Tibial artery (tissue), 4 donors: Measurements from ENCODE around the gene TLE5.
A peak's percentile ranks its signal among the peaks of the same experiment; 100 is the strongest.

ENCODE experiments used
- DNase-seq, 2 donors: peaks; one replicate each; pipeline ENCODE4 v3.0.0-alpha.2; 2019
- H3K27ac ChIP-seq, 2 donors: fragments of 200-600 bp; sonication (generic) in 1 of 2; 1 replicate in 1 of 2; 2 replicates in 1 of 2; pipeline ENCODE4 v1.5.1; 2018 to 2019; ENCODE audit warnings: mild to moderate bottlenecking in 1 of 2
- H3K27me3 ChIP-seq, 2 donors: fragments of 200-600 bp; sonication (generic) in 1 of 2; one replicate each; pipeline versions ENCODE4 v1.5.1 to v1.6.0; 2016 to 2019
- H3K36me3 ChIP-seq, 3 donors: fragments of 200-600 bp; sonication (generic) in 2 of 3; one replicate each; pipeline ENCODE4 v1.5.1; 2016 to 2019; ENCODE audit warnings: mild to moderate bottlenecking in 2 of 3
- H3K4me1 ChIP-seq, 4 donors: fragments of 200-600 bp; sonication (generic) in 2 of 4; 1 replicate in 3 of 4; 2 replicates in 1 of 4; pipeline ENCODE4 v1.5.1; 2016 to 2019
- H3K4me3 ChIP-seq, 2 donors: fragments of 200-600 bp; sonication (generic) in 1 of 2; 1 replicate in 1 of 2; 2 replicates in 1 of 2; pipeline ENCODE4 v1.5.1; 2018 to 2019; ENCODE audit warnings: mild to moderate bottlenecking in 2 of 2
- H3K9me3 ChIP-seq, 3 donors: fragments of 200-600 bp; sonication (generic) in 1 of 3; one replicate each; pipeline ENCODE4 v1.5.1; 2016 to 2019
- intact Hi-C: fragments of 100-400 bp; cut with DNase I; formaldehyde crosslinking; loops from one replicate; pipeline ENCODE4 v1.15.0; 2023; ENCODE audit warnings: low total_unique reads
- TF ChIP-seq, protein P1 (sequence below), 2 experiments: fragments of 200-600 bp in 1 of 2; fragments of 450-650 bp in 1 of 2; IDR thresholded peaks; one replicate each; pipeline ENCODE4 v1.5.1; 2017 to 2019; ENCODE audit warnings: antibody characterized with exemption in 2 of 2, mild to moderate bottlenecking in 1 of 2, moderate library complexity in 1 of 2

Gene TLE5

DNA sequence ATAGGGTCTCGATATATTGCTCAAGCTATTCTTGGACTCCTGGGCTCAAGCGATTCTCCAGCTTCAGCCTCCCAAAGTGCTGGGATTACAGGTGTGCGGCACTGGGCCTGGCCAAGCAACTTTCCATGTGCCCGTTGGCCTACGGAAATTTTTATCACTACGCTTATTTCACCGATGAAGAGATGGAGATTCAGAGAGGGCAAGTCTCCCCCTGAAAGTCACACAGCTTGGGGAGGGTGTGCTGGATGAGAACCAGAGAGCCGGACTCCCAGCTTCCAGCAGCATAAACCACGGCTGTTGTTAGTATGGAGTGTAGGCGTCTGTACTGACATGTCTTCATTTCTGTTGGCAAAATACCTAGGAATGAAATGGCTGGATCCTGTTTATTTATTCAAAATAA, 20.0 kb upstream of the TLE5 start:
- H3K36me3 ChIP-seq, result no peaks in the 10 kb centered on the region
- no peak overlapping the region for H3K27ac ChIP-seq

DNA sequence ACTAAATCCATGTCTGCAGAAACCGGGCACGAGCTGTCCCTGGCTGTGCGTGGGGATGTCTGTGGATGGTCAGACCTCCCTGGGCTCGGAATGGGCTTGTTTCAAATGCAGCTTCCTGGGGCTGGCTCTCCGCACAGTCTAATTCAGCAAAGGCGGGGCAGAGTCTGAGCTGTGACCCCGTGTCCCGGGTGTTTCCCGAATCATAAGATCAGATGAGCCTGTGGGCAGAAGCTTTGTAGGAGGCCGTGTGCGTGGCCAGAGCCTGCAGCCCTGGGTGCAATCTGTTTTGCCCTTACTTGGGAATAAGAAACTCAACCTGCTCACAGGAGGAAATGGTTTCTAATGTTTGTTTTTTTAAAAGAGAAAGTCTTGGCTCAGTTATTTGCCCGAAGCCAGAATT, 18.0 kb upstream of the TLE5 start:
- TF ChIP-seq, protein P1, sequence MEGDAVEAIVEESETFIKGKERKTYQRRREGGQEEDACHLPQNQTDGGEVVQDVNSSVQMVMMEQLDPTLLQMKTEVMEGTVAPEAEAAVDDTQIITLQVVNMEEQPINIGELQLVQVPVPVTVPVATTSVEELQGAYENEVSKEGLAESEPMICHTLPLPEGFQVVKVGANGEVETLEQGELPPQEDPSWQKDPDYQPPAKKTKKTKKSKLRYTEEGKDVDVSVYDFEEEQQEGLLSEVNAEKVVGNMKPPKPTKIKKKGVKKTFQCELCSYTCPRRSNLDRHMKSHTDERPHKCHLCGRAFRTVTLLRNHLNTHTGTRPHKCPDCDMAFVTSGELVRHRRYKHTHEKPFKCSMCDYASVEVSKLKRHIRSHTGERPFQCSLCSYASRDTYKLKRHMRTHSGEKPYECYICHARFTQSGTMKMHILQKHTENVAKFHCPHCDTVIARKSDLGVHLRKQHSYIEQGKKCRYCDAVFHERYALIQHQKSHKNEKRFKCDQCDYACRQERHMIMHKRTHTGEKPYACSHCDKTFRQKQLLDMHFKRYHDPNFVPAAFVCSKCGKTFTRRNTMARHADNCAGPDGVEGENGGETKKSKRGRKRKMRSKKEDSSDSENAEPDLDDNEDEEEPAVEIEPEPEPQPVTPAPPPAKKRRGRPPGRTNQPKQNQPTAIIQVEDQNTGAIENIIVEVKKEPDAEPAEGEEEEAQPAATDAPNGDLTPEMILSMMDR (IDR thresholded peaks at IDR 0.05), result no peak
- peak in 1 of 2 donors; percentile 82 for DNase-seq

More for the DNA sequence above, 20.0 kb upstream of the TLE5 start:
- DNase-seq, result no peak
- no peaks in the 10 kb centered on the region for H3K27me3 ChIP-seq
- TF ChIP-seq, protein P1 (IDR thresholded peaks at IDR 0.05), result no peak
- H3K9me3 ChIP-seq, result no peaks in the 10 kb centered on the region
- intact Hi-C loops, result no loop called here
- H3K4me3 ChIP-seq, result no peak overlapping the region
- H3K4me1 ChIP-seq, result peaks cover 0 to 16% (median 3%) of the 10 kb centered on the region in 4 donors

DNA sequence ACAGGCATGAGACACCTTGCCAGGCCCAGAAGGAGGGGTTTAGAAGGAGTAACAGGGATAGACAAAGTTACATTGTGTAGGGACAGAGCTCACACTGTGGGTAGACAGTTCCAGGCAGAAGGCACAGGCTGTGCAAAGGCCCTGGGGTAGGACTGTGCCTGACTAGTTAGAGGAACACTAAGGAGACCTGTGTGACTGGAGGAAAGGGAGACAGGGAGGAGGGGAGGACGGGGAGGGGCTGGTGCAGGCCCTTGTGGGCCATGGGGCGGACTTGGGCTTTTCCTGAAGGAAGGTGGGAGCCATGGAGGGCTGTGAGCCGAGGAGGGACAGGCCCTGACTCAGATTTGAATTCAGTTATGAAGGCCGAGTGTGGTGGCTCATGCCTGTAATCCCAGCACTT, 17.3 kb upstream of the TLE5 start:
- Histone ChIP-seq H3K4me1 (peaks cover 0 to 23% (median 11%) of the 10 kb centered on the region in 4 donors), H3K27me3 (no peaks in the 10 kb centered on the region), H3K9me3 (no peaks in the 10 kb centered on the region), H3K36me3 (no peaks in the 10 kb centered on the region), H3K4me3 (no peak overlapping the region), H3K27ac (peak overlapping the region in 1 of 2 donors; percentile 59)
- no peak for DNase-seq
- intact Hi-C loops, result no loop called here
- TF ChIP-seq, protein P1 (IDR thresholded peaks at IDR 0.05), result no peak

More for the DNA sequence above, 18.0 kb upstream of the TLE5 start:
- H3K27me3 ChIP-seq, result no peaks in the 10 kb centered on the region
- peaks cover 0 to 23% (median 11%) of the 10 kb centered on the region in 4 donors for H3K4me1 ChIP-seq
- no peaks in the 10 kb centered on the region for H3K9me3 ChIP-seq
- H3K36me3 ChIP-seq, result no peaks in the 10 kb centered on the region
- no peak overlapping the region for H3K4me3 ChIP-seq
- intact Hi-C loops, result no loop called here
- H3K27ac ChIP-seq, result peak overlapping the region; percentile 20 to 59

DNA sequence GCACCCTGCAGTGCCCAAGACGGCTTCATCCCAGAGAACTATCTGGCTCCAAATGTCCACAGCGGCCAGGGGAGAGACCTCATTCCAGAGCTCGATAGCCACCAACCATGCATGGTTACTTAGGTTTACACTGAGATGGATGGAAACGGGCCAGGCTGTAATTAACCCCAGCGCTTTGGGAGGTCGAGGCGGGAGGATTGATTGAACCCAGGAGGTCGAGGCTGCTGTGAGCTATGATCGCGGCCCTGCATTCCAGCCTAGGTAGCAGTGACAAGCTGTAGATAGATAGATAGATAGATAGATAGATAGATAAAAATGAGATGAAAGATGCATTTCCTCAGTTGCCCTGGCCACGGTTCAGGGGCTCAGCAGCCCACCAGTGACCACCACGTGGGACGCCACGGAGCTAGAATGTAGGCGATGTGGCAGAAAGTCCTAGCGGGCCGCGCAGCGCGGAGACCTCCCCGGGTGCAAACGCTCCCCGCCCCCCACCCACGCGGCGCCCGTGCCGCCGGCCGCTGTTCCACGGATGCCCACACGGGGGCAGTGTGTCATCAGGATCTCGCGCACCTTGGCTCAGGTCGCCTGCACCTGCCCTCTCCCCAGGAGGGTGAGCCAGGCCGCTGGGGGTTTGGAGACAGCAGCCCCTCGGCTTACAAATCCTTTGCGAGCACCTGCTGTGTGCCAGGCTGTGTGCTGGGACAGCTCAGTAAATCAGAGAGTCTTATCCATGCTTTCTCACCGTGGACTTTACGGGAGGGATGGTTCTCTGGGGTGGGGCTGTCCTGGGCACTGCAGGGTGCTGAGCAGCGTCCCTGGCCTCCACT, 13.5 kb upstream of the TLE5 start:
- DNase-seq, result no peak
- no peaks in the 10 kb centered on the region for H3K9me3 ChIP-seq
- no peaks in the 10 kb centered on the region for H3K27me3 ChIP-seq
- TF ChIP-seq, protein P1 (IDR thresholded peaks at IDR 0.05), result peak; percentile 93
- peaks cover 0 to 20% (median 11%) of the 10 kb centered on the region in 4 donors for H3K4me1 ChIP-seq
- no peak overlapping the region for H3K4me3 ChIP-seq
- intact Hi-C loops, result loop anchor here (1.0 kb wide), 1 partner anchor 87 kb away; no protein-coding TSS in a partner anchor
- H3K27ac ChIP-seq, result no peak overlapping the region
- H3K36me3 ChIP-seq, result no peaks in the 10 kb centered on the region

DNA sequence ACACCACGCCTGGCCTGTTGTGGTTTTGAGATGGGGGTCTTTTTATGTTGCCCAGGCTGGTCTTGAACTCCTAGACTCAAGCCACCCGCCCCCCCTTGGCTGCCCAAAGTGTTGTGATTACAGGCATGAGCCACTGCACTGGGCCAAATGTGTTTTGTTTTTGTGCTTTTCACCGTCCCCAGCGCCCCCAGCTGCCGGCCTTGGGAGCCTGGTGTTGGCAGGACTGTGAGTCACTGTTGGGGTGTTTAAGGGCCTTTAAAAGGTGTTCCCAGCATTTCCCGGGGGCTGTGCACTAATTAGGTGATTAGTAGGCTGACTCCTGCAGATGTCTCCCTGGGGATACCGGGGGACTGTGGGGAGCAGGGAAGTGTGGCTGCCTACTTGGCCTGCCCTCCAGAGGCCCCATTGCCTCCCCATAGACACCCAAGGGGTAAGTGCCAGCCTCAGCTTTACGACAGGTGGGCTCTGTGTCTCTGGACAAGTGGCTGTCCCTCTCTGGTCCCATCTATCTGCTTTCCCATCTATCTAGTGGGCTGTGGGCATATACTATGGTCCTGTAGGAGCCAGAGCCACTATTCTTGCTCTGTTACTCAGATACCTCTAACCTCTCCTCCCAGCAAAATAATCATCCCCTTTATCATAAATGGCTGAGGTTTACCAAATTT, 11.8 kb upstream of the TLE5 start:
- H3K4me3 ChIP-seq, result no peak overlapping the region
- H3K36me3 ChIP-seq, result no peaks in the 10 kb centered on the region
- TF ChIP-seq, protein P1 (IDR thresholded peaks at IDR 0.05), result no peak
- no peaks in the 10 kb centered on the region for H3K9me3 ChIP-seq
- no peak overlapping the region for H3K27ac ChIP-seq
- no peaks in the 10 kb centered on the region for H3K27me3 ChIP-seq
- peaks cover 0 to 9% (median 7%) of the 10 kb centered on the region in 4 donors for H3K4me1 ChIP-seq
- intact Hi-C loops, result loop anchor here (5.0 kb wide), 1 partner anchor 38 kb away; no protein-coding TSS in a partner anchor
- DNase-seq, result peak in 1 of 2 donors; percentile 61
